Hindlimb muscle (tissue), 1 donor: ENCODE data around the gene NAALADL2. TPM values are rescaled to one million over a fixed set of nuclear protein-coding genes. Genes with fewer than 3 reads are reported as not detected.

Experiments
- DNase-seq: peaks from one replicate; pipeline ENCODE4 v3.0.0-alpha.2; 2013
- polyA plus RNA-seq: library from polyadenylated mRNA; unstranded; fragments of 120-200 nt; gene quantifications from one replicate; pipeline ENCODE4 v1.2.1, GENCODE V29; 2013; ENCODE audit not compliant: insufficient read length

The NAALADL2 gene
- polyA plus RNA-seq, 1 donor: 5.5 TPM

DNA sequence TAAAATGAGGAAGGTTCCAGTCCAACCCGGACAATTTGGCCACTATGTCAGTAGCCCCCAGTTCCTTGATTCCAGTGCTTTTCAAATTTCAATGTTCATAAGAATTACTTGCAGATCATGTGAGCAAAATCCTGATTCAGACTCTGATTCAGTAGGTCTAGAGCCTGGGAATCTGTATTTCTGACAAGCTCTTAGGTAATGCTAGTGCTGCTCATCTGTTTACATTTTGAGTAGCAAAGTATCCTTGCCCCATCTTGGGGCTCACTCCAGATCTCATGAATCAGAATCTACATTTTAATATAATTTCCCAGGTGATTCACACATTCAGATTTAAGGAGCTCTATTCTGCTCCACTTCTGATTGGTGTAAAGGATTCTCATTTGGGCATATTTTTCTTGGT lies 142.0 kb downstream of the NAALADL2 start:
- no peak for DNase-seq

DNA sequence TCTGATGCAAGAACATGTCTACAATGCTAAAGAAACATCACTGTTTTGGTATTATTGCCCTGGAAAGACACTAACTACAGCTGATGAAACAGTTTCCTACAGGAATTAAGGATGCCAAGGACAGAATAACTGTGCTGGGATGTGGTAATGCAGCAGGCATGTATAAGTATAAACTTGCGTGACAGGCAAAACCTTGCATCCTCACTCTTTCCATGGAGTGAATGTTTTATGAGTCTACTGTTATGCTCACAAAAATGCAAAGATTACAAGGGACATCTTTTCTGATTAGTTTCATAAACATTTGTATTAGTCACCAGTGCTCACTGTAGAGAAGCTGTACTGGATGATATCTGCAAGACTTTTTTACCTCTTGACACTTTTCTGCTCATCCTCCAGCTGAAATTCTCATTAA lies 143.6 kb downstream of the NAALADL2 start:
- DNase-seq: no peak

DNA sequence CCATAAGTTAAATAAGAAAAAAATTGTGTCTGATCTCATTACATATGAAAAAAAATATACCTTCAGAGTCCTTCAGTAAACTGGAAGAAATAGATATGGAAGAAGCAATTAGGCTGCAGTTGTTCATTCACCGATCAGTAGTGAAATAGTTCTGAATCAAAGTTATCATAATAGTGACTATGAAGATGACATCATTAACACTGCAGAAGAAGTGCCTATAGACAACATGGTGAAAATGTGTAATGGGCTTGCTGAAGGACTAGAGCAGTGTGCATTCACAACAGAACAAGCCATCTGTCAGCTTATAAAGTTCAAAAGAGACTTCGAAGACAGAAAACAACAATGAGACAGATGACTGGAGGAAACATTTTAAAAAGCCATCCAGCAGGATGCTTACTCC lies 144.5 kb downstream of the NAALADL2 start:
- DNase-seq: no peak

DNA sequence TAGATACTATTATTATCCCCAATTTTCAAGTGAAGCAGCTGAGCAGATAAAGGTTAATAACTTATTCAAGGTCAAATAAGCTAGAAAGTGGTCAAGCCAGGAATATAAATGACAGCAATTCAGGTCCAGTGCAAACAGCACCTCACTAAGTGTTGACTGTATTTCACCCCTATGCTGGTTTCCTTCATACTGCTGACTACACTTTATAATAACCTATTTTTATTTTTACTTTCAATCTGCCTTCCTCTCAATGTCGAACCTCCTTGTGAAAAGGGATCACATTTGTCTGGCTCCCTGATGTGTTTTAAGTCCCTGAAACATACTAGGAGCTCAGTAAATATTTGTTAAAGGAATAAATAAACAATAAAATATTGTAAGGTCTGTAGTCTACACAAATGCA lies 146.1 kb downstream of the NAALADL2 start:
- no peak for DNase-seq

DNA sequence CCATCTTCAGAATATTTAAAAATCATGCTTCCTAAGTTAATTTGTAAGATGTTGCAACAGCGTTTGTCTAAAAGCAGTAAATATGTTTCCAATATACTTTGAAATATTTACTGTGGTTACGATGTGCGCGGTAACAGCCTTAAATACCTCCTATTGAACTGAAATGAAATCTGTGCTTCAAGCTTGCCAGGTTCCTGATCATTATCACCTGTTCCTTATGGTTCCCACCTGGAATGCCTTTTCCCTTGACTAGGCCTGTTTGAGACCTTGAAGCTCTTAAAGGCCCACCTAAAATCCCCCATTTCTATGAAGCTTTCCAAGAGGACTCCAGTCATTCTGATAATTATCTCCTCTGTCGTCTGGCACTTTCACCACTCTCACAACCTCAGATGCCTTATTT lies 146.7 kb downstream of the NAALADL2 start:
- DNase-seq: no peak

DNA sequence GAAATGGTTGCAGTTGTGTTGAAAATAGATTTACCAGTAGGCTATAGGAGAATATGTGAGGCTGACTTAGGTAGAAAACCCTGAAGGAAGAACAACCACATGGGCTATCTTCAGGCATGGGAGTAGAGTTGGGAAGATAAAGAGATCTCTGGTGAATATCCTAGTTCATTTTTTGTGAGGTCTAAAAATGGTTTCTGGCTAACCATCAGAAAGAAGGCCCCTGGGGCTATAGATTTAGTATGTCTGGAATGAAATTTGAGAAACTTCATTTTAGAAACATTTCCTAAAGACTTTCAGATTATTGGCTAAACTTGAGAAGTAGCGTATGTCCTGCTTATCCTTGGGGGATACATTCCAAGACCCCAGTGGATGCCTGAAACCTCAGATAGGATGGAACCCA lies 148.2 kb downstream of the NAALADL2 start:
- peak; percentile 29 for DNase-seq

DNA sequence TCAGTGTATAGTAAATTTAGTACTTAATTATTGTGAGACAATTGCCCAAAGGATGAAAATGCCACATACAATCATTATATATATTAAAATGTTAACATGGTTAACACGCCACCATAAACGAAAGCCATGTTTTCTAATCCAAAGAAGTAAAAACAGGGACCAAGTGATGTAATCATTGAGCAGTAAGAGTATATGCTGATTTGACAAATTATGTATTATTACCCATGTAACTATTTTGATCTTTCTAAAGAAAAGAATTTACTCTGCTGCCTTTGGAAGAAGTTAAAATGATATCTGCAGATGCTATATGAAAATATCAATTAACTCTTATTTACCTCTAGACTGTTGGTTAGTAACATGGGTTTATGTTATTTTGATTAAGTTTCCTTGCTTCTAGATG lies 150.2 kb downstream of the NAALADL2 start:
- DNase-seq: no peak

DNA sequence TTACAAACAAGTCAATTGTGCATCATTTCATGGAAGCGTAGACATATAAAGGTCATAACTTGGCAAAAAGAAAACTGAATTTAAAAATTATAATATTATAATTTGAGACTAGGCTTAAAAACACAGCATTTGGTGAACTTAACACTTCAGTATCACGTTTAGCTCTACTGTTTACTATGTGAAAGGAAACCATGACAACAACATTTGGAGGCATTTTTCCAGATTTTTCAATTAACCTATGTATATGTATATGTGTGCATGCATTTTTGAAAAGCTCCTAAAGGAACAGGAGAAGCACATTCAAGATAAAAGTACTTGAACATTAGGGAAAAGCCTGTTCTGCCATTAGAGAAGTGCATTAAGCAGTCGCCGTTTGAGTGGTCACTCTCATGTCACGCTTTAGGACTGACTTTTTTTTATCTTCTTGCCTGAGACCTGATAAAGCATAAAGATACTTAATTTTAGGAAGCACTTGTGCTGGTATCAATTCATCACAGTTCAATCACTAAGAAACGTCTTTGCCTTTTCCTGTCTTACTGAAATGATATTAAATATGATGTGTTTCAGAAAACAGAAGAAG lies 156.0 kb downstream of the NAALADL2 start:
- no peak for DNase-seq

DNA sequence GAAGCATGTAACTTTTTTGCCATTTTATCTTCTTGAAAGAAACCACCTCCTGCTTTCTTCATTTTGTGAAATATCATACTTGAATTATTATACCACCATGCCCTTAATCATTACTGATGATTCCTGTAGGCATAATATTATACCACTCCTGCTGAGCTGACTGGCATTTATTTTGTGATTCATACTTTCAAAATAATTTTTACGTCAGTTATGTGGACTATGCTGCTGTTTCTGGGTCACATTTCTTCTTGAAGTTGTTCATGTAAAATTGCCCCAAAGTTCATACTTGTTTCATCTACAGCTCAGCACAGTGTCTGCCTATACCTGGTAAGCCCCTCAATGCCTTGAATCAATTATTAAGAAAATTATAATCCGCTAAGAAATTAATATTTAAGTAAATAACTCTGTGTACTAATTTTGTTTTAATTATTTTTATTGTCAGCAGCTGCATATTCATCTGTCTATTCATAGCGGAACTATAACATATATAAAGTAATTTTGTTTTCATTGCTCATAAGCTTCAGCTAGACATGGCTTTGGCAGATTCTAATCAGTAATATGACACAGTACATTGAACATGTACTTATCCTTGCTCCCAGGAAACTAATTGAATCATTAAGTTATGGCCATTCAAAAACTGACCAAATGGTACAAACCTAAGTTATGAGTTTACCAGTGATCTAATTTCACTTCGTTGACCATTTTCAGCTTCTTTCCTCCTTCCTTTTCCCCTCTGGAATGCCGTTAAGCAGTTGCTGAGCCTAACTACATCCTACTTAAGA lies 160.0 kb downstream of the NAALADL2 start:
- no peak for DNase-seq

DNA sequence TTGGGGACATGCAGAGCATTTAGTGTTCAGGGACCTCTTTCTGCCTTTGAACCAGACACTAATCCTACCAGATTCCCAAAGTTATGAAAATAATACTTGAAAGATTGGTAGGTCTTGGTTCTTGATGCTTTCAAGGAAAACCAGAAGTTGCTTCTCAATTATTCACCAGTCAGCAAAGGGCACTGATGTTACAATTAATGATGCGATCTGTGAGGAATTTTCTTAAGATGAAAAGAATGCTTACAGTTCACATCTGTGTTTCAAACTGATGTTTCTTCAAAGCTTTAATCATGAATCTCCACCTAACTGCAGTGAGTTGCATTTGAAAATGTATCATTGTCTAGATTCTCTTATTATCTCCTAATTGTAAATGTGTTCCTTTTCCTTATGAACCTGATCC lies 161.0 kb downstream of the NAALADL2 start:
- no peak for DNase-seq

DNA sequence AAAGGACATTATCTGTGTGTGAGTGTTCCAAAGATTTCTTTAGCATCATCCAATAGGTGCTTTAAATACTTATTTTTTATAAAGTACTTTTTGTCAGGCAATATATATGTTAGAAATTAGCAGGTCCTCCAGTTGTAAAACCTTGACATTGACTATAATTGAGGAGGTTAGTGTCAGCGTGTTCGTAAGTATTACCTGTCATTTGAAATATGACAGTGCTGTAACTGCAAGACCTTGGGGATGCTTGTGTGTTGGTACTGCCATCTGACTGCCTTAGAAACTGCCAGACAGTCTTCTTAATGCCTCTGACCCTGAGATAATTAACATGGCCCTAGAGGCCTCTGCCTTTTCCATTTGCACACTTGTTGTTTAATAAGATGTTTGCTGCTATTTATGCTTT lies 170.7 kb downstream of the NAALADL2 start:
- DNase-seq: no peak

DNA sequence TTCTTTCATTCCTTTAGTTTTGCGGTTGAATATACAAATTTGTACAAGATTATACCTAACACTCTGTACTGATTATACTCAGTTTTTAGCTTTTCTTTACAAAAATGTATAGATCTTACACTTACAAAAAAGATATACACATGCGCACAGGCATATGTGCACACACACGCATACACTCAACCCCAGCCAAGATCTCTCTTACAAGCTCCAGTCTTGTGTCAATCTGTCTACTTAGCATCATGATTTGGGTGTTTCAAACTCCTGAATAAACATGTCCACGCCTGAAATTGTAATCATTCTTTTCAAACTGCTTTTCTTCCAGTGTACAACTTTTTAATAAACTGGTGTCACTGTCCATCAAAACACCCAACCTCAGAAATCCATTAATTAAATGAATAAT lies 180.7 kb downstream of the NAALADL2 start:
- no peak for DNase-seq

DNA sequence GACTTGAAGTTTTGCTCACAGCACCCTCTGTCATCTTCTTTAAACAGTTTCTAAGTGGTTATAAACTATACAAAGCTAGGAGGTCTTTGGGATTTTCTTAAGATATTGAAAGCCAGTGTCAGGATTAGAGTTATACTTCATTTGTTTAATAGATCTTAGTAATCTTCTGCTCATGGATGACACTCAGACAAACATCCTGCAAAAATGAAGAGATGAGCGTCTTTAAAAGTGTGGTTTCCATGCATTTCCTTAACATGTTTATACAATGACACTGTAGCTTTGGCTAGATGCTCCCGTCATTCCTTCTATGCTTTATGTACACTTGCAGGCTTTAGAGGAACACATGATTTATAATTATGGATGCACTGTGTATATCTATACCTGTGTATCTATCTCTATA lies 182.2 kb downstream of the NAALADL2 start:
- no peak for DNase-seq

DNA sequence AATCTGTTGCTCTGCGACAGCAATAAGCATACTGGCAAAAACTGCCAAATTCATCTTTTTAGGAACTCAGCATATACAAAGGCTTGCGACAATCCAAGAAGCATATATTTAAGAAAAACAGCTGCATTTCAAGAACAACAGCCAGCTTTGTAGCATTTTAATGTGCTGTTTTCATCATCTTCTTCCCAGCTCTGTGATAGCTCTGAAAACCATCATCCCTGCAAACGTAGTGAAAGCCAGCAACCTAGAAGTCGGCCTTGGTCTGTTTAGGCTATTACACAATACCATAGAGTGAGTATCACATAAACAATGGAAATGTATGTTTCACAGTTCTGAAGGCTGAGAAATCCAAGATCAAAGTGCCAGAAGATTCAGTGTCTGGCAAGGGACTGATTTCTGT lies 187.5 kb downstream of the NAALADL2 start:
- DNase-seq: peak; percentile 34

DNA sequence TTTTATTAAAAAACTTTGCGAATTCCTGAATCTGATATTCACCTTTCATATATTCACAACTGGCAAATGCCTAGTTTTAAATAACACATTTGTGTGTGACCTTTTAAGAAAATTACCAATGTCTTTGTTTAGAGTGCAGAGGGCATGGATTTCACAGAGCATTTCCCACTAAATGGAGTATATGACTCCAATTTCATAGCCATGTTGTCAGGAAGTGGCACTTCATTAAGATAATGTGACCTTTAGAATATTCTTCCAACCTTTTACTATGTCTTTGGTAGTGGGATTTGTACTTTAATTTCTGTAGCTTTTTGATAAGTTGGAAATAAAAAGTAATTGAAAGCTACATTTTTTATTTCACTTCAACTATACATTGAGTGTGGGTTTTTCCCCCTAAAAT lies 188.7 kb downstream of the NAALADL2 start:
- no peak for DNase-seq

DNA sequence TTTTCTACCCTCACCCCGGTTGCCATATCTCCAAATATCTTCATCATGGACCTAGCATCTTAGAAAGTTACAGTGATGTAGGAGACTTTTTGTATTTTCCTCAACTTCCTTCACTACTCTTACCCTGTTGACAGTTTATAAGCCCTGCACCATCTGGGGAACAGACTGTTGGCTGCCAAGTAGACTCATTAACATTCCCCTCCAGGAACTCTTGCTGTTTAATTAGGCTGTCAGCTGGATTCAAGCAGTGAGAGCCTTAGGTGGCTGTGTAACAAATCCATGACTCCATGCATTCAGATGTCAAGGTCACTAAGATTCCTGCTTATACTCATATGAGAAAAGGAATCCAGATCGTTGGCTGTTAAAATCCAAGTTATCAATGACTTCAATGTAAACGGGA lies 198.3 kb downstream of the NAALADL2 start:
- DNase-seq: no peak

DNA sequence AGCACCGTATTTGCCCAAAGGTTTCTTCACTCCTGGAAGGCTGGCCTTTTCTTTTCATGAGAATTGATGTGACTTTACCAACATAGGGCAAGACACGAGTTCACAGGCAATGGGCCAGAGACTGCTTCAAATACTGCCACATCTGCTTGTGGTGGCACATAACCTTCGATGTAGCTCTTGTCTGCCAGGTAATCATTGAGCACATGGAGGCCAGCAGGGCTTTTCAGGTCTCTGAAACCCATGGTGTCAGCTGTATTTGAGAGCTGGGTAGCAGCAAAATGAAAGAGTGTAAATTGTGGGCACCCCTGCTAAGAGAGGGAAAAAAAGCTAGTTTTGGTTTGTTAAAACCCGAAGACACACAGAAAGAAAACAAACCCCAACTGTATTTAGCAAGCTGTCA lies 200.7 kb downstream of the NAALADL2 start:
- no peak for DNase-seq

DNA sequence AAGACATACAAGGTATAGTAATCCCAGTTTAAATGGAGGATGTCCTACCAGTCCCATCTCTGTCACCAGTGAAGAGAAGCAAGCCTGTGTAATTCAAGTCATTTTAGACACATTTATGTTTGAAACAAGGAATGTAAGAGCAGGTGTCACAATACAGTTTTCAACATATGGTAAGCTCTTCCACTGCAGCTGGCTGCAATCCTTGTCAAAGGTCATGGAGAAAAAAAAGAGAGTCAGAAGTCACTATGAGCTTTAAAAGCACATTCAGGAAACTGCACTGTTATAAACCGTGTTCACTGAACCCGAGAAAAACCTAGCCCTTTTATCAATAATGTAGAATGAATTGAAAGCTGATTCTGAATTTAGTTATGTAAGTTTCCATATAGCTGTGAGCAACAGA lies 206.4 kb downstream of the NAALADL2 start:
- DNase-seq: no peak

DNA sequence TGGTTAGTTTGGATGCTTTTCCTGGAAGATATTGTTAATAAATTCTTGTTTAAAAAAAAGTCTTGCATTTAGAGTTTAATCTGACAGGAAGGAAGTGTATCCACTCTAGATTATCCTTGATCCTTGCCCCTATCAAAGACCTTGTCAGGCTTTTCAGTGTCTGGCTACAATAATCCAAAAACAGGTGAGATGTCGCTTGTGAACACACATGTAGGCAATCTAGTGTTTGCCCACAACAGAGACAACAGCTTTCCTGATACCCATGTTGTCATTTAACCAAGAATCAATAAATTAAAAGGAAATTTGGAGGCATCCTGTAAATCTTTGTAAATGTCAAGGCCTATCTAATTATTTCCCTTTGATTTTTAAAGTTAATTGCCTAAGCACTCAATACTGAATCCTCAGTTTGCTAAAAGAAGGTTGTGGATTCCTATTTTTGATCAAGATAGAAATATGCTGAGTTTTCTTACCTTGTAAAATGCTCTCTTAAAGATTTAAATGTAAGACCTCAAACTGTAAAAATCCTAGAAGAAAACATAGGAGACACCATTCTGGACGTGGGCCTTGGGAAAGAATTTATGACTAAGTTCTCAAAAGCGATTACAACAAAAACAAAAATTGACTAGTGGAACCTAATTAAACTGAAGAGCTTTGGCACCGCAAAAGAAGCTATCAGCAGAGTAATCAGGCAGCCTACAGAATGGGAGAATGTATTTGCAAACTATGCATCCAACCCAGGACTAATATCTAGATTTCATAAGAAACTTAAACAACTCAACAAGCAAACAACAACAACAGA lies 207.7 kb downstream of the NAALADL2 start:
- DNase-seq: no peak

DNA sequence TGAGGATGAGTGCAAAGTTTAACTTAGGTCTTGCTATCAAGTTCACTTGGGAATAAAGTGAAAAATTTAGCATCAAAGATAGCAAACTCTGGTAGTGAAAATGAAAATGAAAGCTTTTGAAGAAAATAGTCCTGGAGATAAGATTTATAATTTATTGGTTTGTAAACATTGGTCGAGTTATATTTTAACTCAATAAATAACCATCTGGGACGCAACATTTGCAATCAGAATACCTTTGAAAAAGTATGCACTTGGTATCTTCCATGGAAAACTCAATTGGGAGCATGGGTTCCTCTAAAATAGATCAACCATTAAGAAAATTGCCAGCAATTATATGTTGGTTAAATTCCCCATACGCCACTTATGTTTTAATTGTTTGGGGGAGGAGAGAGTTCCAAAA lies 209.5 kb downstream of the NAALADL2 start:
- no peak for DNase-seq

DNA sequence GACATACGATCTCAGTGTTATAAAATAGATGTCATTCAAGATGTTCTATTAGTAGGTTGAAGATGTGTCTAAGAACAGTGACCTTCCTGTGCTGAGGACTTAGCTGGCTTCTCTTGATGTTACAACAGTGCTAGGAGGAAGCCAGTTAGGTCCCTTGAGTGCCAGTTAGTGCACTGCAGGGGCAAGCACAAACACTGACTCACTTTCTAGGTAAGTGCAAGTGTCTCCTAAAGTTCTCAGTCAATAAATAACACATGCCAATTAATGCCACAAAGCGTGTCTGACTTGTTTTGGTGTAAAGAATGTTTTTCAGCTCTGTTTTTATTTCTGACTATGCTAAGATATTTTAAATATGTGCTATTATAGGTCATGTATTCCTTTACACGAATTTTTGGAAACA lies 211.8 kb downstream of the NAALADL2 start:
- DNase-seq: no peak

DNA sequence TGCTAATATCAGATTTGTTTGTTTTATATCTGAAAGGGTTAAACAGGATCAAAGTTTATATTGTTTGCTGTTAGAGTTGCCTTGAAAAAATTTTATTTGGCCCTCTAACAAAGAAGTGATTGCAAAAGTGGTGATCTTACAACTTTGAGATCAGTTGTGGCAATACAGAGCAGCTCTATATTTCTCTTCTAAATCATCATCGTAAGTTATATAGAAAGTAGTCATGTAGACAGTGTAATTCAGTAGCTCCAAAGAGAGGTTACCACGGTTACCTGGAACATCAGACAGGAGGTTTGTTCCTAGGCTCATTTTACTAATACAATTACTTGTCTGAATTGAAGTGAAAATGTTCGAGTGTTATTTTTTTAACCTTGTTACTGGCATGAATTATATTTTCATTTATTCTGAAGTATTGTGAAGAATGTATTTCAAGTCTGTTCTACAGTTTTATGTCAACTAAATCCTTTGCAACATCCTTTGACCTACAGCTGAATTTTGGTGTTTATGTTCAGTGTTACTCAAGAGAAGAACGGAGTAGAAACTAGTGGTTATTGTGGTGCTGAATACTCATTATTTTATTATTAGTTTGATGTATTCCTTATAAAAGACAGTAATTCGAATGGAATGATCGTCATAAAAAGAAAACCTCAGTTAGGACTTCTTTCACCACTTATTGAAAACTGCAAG lies 214.2 kb downstream of the NAALADL2 start:
- no peak for DNase-seq

DNA sequence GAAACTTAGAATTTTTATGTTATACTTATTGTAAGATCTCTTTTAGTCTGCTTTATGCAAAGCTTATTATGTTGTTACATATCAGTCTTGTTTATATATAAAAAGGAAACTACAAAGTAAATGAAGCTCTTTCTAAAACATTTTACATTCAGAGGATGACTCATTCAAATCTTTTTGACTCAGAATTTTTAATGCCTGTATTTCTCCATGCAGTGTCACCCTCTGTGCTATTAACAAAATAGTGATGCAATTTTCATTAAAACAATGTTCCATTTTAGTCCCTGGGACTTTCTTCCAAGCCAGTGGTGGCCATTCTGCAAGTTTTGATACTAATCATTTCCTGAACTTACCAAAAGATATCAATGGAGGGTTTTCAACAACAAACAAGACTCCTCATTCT lies 216.1 kb downstream of the NAALADL2 start:
- no peak for DNase-seq
